HG03442 (cell line): ENCODE results near the gene ARHGAP45.
"Not testable (repeated sequence)": the region's sequence is repeated elsewhere in the genome, so short reads cannot be mapped to it uniquely, and the experiment has no call there.

Experiments used
- ATAC-seq: cut with Tn5 transposase; IDR thresholded peaks from one replicate; pipeline ENCODE4 v1.9.1; 2021; ENCODE audit warnings: mild to moderate bottlenecking, moderate library complexity; ENCODE audit not compliant: unreplicated experiment

The ARHGAP45 gene, protein sequence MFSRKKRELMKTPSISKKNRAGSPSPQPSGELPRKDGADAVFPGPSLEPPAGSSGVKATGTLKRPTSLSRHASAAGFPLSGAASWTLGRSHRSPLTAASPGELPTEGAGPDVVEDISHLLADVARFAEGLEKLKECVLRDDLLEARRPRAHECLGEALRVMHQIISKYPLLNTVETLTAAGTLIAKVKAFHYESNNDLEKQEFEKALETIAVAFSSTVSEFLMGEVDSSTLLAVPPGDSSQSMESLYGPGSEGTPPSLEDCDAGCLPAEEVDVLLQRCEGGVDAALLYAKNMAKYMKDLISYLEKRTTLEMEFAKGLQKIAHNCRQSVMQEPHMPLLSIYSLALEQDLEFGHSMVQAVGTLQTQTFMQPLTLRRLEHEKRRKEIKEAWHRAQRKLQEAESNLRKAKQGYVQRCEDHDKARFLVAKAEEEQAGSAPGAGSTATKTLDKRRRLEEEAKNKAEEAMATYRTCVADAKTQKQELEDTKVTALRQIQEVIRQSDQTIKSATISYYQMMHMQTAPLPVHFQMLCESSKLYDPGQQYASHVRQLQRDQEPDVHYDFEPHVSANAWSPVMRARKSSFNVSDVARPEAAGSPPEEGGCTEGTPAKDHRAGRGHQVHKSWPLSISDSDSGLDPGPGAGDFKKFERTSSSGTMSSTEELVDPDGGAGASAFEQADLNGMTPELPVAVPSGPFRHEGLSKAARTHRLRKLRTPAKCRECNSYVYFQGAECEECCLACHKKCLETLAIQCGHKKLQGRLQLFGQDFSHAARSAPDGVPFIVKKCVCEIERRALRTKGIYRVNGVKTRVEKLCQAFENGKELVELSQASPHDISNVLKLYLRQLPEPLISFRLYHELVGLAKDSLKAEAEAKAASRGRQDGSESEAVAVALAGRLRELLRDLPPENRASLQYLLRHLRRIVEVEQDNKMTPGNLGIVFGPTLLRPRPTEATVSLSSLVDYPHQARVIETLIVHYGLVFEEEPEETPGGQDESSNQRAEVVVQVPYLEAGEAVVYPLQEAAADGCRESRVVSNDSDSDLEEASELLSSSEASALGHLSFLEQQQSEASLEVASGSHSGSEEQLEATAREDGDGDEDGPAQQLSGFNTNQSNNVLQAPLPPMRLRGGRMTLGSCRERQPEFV

GRCh38 chr19:1066748-1067340 is at the start of gene ARHGAP45:
Gene ARHGAP45, plus strand, starts transcription at chr19:1067167. Its CDS starts 239 bp downstream, at chr19:1067406.
- ATAC-seq: peak; percentile 27

DNA sequence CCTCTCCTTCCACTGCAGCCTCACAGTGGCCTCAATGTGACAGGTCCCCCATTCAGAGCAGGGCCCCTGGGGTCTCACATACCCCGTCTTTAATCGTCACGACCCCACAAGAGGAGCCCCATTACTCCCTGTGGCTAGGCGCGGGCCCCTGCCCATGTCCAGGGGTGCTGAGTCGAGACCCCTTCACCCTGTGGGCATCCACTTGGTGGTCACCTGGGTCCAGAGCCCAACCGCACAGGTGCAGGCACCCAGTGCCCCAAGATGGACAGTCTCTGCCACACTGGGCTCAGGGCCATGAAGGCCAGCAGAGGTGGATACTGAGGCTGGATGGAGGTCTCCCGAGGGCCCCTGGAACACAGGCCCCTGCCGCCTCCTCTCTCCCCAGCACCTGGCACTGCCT is 49.1 kb upstream of the ARHGAP45 start:
- ATAC-seq: no peak

DNA sequence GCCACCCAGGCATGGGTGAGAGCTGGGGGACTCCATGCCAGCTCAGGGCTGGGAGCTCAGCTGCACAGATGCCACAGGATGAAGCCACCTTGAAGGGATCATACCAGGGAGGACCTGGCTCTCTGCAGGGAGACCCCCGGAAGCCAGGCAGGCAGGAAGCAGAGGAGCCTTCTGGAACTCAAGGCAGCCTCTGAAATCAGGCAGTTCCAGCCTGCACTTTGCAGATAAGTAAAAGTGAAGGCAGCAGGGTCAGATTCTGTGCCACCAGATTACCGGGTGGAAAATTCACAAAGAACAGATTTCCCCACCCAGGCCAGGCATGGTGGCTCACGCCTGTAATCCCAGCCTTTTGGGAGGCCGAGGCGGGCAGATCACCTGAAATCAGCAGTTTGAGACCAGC is 48.6 kb upstream of the ARHGAP45 start:
- no peak for ATAC-seq

- no peak for ATAC-seq
Observed at GRCh38 chr19:1018932-1019615, 47.9 kb upstream of the ARHGAP45 start.

DNA sequence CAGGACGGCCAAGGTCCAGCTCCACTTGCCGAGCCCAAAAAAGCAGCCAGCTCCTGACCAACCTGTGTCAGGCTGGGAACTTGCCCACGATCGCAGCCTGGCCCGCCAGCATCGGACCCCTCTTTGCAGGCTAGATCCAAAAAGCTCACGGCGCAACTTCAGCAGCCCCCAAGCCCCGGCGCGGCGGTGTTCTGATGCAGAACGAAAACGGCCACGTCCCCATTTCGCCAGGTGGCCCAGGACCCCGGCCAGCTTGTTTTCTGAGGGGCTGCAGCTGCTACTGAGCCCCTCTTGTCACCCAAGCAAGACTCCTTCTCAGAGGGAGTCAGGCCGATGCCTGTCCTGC is 47.4 kb upstream of the ARHGAP45 start:
- no peak for ATAC-seq

GRCh38 chr19:1019980-1020867 is 46.7 kb upstream of the ARHGAP45 start:
- ATAC-seq: no peak

GRCh38 chr19:1020868-1021425 is 46.0 kb upstream of the ARHGAP45 start, which contains the start of gene TMEM259:
Gene TMEM259, minus strand, starts transcription at chr19:1021123. Its CDS starts 127 bp downstream, at chr19:1020996.
- ATAC-seq: peak; percentile 66

DNA sequence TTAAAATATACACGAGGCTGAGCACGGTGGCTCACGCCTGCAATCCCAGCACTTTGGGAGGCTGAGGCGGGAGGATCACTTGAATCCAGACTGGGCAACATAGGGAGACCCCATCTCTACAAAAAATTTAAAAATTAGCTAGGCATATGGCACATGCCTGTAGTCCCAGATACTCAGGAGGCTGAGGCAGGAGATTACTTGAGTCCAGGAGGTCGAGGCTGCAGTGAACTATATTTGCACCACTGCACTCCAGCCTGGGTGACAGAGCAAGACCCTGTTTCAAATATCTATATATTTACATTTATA is 43.1 kb upstream of the ARHGAP45 start:
- ATAC-seq: not testable (repeated sequence)

DNA sequence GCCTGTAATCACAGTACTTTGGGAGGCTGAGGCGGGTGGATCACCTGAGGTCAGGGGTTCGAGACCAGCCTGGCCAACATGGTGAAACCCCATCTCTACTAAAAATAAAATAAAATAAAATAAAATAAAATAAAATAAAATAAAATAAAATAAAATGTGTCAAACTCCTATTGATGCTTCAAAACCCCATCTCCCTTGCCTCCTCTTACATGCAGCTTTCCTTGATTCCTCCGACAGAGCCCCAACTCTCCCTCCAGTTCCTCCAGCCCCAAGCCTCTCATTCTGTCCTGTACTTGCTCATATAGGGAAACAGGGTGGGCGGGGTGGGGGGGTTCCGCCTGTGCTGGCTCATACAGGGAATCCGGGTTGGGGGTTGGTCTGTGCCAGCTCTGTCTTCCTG is 41.9 kb upstream of the ARHGAP45 start:
- ATAC-seq: not testable (repeated sequence)

DNA sequence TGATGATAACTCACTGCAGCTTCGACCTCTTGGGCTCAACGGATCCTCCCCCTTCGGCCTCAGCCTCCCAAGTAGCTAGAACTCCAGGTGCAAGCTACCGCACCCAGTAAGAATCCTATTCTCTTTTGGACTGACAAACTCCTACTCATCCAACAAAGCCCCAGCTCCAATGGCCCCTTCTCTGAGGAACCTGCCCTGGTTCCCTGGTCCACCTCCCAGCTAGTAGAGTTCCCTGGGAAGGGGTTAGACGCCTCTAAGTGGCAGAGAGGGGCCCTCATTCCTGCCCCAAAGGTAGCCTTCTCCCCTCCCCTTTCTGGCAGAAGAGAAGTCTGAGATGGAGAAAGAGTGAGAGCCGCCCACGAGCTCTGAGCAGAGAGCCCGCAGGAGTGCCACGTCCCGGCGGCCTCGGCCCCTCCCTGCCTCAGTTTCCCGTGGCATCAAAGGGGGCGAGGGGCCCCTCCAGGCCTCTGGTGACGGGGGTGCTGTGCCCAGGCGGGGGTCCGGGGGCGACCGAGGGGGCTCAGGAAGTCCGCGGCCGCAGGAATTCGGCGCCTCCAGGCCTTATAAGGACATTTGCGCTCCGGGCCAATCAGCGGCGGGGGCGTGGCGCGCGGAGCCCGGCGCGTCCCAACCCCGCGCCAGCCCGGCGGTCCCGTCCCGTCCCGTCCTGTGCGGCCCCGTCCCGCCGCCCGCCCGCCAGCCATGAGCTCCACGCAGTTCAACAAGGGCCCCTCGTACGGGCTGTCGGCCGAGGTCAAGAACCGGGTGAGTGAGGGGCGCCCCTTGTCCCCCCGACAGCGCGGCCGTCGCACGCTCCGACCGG is 40.8 kb upstream of the ARHGAP45 start, which contains the start of gene CNN2:
CNN2 (plus strand) TSS at position 649 of the 823 bp plus-strand sequence; CDS start at position 703, 54 bp downstream.
- peak; percentile 50 for ATAC-seq

DNA sequence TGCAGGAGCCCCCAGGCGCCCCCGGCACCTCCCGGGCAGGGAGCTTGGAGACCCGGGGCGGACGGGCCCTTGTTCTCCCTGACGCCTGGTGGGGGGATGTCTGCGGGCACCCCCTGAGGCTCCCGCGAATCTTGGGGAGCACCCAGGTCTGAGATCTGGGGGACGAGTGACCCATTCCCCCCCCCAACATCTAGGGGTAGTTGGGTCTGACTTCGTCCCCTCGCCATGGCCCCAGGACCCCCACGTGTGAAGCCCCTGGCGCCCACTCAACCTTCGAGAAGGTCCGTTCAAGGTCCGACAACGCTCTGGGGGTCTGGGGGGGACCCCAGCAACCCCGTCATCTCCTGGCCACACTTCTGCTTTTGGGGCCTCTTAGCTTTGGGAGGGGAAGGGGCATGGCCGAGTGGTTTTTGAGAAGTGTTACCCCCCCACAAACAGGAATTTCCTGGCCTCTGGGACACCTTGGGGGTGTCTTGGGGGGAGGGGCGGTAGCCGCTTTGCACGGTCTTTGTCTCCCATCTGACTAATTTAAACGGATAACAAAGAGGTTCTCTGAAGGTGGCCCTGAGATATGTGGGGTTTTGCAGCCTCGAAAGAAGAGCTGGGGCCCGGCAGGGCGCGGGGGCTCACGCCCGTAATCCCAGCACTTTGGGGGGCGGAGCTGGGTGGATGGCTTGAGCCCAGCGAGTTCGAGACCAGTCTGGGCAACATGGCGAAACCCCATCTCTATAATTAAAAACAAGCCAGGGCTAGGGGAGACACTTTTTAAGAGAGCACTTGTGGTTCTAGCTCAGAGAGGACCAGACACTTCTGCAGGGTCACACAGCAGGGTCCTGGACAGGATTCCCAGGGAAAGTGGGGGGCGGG is 40.0 kb upstream of the ARHGAP45 start:
- peak; percentile 24 for ATAC-seq

DNA sequence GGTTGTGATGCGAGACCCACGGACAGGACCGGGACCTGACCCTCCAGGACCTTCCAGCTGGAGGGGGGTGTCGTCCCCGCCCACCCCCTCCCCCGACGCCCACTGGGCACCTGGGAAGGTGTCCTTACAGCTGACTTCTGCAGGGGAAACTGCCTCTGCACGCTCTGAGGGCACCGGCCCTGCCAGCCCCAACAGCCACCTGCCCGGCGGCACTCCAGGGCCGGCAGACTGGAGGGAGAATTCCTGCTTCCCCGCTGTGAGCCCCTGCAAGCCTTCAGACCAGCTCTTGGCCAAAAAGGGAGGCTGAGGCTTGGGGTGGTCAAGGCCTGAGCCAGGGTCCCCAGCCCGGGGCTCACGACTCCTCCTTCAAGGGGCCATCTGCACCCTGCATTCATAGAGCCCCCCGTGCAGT is 39.3 kb upstream of the ARHGAP45 start:
- no peak for ATAC-seq

DNA sequence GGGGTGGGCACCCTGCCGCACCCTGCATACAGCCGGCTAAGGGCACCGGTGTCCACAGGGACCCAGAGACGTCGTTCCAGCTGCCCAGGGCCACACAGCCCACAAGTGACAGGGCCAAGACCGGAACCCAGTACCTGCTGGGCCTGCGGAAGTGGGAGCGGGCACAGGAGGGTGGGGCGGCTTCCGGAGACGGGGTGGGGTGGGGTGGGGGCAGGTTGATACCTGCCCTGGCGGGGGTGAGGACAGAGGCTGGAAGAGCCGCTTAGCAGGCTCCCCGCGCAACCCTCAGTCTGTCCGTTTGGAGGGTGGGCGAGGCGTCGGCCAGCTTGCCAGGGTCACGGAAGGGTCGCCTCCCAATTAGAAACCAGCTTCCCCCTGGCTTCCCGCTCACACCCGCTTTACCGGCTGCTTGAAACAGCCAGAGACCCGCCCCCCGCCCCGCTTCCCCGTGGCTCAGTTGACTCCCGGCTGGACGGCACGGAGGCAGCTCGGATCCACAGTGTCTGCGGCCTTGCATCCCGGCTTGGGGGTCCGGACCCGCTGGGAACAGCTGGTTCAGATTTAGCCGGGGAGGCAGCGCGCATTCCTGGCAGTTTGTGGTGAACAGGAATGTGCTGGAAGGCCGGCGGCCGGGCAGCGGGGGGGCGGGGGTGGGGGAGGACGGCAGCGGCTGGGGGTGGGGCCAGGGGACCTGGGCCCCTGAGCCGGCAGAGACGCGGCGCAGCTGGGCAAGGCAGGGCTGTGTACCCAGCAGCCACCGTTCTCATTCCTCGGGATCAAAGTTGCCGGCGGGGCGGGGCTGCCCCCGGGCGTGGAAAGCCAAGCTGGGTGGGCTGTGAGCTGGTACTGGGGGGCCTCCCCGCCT is 38.7 kb upstream of the ARHGAP45 start:
- no peak for ATAC-seq

- ATAC-seq: no peak
Observed at GRCh38 chr19:1032264-1032867, 34.6 kb upstream of the ARHGAP45 start.

GRCh38 chr19:1035998-1036621 is 30.9 kb upstream of the ARHGAP45 start:
- ATAC-seq: no peak
